ENCODE measurements around the gene LRFN2.

The LRFN2 gene

DNA sequence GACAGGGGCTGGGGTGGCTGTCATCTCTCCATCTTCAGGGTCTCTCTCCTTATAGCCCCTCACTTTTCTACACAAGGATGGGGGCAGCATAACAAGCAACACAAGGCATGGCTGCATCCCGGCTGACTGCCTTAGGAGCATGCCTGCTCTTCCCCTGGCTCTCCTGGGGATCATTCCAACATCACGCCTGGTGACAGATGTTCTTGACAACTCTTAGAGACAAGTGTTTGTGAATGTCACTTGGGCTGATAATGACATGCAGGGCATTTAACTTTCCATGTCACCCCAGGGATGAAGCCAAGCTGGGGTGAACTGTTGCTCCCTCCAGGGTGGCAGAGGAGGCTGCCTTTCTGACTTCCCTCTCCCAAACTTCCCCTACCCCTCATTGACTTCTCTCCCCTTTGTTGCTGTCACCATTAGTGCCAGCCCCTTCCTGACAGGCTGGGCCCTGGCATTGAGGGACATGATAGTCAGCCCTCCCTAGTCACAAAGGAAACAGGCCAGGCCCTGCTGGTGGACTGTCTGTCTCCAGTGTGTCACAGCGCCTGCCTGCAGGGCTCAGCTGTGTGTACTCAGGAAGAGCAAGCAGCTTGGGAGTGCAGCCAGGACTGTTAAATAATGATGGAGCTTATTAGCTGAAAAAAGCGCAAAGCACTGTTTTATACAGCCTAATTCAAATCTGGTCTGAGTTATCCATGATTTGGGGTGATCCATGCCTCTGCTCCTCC is 161.8 kb downstream of the LRFN2 start:
- DNase-seq: no peak

- DNase-seq: no peak
Observed at GRCh38 chr6:40422046-40422445, 165.1 kb downstream of the LRFN2 start.

- no peak for DNase-seq
Observed at GRCh38 chr6:40419946-40420728, 167.0 kb downstream of the LRFN2 start.

GRCh38 chr6:40419377-40419776 is 167.8 kb downstream of the LRFN2 start:
- DNase-seq: no peak

GRCh38 chr6:40417031-40417430 is 170.1 kb downstream of the LRFN2 start:
- no peak for DNase-seq

- no peak for DNase-seq
Observed at GRCh38 chr6:40414617-40415016, 172.5 kb downstream of the LRFN2 start.

DNA sequence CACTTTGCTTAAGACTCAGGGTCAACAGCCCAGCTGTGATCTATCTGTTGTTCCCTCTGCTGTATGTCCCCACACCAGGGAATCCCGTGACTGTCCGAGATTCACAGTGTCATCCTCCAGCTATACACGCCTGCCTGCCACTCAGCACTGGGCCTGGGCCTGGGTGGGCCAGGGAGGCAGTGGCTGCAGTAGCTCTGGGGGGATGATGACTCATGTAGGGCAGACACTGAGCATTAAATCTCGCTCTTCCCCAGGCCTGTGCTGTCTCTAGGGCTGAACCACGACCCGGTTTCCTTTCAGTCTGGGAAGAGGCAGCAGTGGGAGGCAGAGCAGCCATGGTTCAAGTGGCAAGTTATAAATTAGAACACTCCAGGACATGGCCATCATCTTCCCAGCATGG is 173.9 kb downstream of the LRFN2 start:
- DNase-seq: no peak

DNA sequence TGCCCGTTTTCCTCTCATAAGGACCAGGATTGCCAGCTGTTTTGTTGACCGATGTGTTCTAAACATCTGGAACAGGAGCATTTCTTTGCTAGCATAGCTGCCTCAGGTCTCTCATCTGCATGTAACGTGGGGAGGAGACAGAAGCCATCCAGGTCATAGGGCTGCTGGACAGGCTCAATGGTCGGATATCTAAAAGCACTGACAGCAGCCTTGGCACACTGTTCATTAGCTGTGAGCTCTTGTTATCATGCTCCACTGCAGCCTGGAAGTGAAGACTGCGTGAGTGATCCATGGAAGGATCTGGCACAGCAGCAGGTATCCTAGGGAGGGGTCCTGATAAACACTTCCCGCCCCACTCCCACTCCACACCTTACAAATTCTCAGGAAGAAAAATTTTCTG is 175.3 kb downstream of the LRFN2 start:
- no peak for DNase-seq

- DNase-seq: no peak
Observed at GRCh38 chr6:40410821-40411220, 176.3 kb downstream of the LRFN2 start.

DNA sequence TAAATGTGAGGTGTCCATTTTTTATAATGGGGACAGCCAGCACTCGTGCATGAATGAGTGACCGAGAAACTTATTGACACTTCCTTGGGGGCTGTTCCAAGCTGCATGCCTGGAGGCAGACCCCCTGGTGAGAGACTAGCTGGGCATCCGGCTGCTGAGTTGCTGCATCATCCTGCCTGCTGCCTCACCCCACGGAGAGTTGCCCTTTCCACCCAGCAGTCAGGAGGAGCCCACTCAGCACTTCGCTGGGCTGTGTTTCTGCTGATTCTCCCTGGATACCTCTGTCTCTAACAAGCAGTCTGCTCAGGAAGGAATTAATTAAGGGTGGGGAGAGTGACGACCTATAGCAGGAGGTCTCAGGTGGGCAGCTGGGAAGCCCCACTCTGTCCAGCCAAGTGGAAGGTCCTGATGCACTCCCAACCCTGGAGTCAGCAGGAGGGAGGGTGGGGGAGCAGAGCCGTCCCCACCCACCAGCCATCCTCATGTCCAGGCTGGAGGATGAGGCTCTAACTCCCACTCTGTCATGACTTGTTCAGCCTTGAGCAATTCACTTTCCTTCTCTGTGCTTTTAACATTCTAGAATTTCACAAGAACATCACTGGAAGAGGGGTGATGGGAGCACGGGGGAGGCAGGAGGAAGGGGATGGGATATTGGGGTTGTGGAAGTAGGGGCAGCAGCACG is 177.3 kb downstream of the LRFN2 start:
- DNase-seq: no peak

GRCh38 chr6:40408786-40409542 is 178.2 kb downstream of the LRFN2 start:
- DNase-seq: no peak

GRCh38 chr6:40407239-40407638 is 179.9 kb downstream of the LRFN2 start:
- DNase-seq: no peak

DNA sequence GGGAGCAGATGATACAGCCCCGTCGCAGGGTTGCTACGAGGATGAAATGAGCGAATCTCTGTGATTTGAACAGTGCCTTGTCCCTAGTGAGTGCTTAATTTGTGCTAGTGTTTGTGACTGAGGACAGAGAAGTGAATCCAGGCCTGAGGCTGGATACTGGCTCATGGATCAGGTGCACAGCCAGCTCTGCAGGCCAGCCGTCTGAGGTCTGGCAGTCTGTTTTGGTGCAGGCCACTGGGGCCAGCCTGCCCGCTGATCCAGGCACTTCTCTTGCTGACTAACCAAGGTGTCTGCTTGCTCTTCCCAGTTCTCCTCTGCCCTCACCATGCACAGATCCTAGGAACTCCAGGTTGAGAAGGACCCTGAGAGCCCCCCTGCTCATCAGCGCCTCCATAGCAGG is 181.0 kb downstream of the LRFN2 start:
- no peak for DNase-seq

GRCh38 chr6:40400738-40401137 is 186.4 kb downstream of the LRFN2 start:
- DNase-seq: no peak

DNA sequence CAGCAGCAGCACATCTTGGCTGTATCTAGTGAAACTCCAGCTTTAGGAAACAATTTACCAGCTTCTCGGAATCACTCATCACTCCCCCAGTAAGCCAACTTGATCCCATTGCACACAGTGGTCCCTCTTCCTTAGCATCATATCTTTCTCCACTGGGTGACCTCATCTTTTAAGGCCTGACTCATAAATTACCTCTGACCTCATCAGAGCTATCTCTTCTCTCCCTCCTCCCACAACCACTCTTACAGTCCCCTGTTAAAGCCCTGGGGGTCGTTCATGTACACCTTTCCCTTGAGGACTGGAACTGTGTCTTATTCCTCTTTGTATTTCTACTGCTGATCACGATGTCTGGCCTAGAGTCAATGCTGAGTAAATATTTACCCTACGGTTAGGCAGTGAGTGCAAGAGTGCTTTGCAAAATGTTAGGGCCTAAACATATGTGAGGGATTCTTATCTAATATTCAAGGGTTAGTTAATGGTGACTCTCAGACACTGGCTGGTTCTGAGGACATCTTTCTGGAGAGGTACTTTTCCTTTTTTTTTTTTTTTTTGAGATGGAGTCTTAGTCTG is 187.2 kb downstream of the LRFN2 start:
- no peak for DNase-seq

- DNase-seq: no peak
Observed at GRCh38 chr6:40398810-40399477, 188.2 kb downstream of the LRFN2 start.

DNA sequence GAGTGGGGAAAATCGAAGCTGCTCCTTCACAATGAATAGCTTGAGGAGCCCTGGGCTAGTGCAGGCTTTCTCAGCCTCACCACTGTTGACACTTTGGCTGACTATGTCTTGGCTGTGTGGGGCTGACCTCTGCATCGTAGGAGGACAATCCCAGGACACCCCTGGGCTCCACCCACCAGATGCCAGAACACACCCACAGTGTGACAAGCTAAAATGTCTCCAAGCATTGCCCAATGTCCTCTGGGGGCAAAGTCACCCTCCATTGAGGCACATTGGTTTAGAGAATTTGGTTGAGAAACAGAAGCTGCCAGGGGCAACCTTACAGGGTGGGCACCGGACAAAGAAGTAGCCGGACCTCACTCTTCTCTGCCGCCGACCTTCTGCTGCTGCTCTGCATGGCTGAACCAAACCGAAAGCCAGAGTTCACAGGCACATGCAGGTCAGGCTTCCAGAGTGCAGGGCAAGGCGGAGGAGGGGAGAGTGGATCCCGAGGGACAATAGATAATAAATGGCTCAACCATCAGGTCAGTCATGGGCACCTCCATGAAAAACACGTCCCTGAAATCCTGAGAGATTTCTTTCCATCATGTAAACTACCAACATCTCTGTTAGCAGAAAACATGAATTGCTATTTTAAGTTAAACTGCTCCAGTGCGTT is 189.0 kb downstream of the LRFN2 start:
- no peak for DNase-seq

- DNase-seq: no peak
Observed at GRCh38 chr6:40397287-40398033, 189.7 kb downstream of the LRFN2 start.

DNA sequence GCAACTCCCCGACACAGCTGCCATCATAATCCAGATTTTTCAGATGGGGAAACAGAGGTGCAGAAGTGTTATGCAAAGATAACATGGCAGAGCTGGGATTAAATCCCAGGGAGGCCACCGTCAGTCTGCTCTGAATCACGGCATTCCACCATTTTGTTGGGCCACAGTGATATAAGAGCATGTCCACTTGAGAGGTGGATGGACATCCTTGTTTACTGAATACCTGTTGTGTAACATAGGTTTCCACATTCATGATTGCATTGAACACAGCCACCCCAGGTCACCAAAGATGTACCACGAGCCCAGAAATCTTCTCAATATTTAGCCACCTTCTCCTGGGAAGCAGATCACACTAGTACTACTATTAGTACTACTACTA is 191.5 kb downstream of the LRFN2 start:
- no peak for DNase-seq

DNA sequence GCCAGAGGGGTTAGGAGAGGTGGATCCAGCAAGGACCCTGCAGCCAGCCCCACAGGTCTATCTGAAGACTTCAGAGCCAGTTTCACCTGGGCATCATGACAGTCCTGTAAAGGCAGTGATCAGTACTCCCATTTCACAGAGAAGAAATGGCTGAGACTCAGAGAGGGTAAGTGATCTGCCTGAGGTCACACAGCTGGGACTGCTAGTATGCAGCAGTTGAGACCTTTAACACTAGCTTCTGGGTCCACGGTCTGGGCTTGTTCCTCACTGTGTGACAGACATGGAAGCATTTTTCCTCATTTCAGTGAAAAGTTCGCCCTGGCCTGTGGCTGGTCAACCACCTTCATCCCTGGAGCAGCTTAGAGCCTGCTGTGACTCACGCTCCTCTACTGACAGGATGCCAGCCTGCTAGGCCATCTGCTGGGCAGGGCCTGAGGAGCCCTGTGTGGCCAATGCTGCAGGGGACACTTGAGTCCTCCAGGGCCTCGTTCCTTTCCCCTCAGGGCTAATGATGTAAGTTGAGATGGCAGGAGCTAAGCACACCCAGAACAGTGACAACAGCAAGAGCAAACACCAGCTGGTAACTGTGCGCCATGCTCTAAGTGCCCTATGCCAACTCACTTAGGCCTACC is 192.0 kb downstream of the LRFN2 start:
- peak; percentile 7 for DNase-seq

Measured in GOT3 (cell line).